GM12891 (cell line): ENCODE results near the gene SLC9B1.

Experiments used
- POLR2A ChIP-seq: IDR thresholded peaks from 2 replicates; pipeline ENCODE4 v1.6.1; 2011; ENCODE audit warnings: low read depth, low read length, control low read depth
- POLR2AphosphoS5 ChIP-seq: IDR thresholded peaks from 2 replicates; pipeline ENCODE4 v1.6.1; 2011; ENCODE audit warnings: low read depth, low read length, control low read depth
- POU2F2 ChIP-seq: IDR thresholded peaks from 2 replicates; pipeline ENCODE4 v1.6.1; 2011; ENCODE audit warnings: low read depth, mild to moderate bottlenecking, control low read depth, low read length, moderate library complexity

GRCh38 chr4:102959496-102959895 is 60.0 kb downstream of the SLC9B1 start:
- no peak for TF ChIP-seq POLR2A
- no peak for TF ChIP-seq POLR2AphosphoS5
- TF ChIP-seq POU2F2: no peak
